Neural progenitor cell (in vitro differentiated cells): ENCODE results near the gene NALF2. TPM values are rescaled to one million over a fixed set of nuclear protein-coding genes. Genes with fewer than 3 reads are reported as not detected.

Experiments used
- DNase-seq: peaks from one replicate; pipeline ENCODE4 v3.0.0-alpha.2; 2016; ENCODE audit warnings: low spot score
- H2AFZ ChIP-seq: fragments of 200-600 bp; sonication (generic); replicated peaks from 2 replicates; pipeline ENCODE4 v1.6.1; 2016; ENCODE audit warnings: antibody characterized with exemption
- H3F3A ChIP-seq: fragments of 200-600 bp; sonication (generic); 2 replicates; pipeline ENCODE4 v1.6.1; 2016; ENCODE audit warnings: antibody characterized with exemption, low read depth
- H3K27ac ChIP-seq: fragments of 200-600 bp; sonication (generic); 2 replicates; pipeline ENCODE4 v1.5.1; 2016; ENCODE audit warnings: mild to moderate bottlenecking
- H3K27me3 ChIP-seq: fragments of 200-600 bp; sonication (generic); 2 replicates; pipeline ENCODE4 v1.6.1; 2016; ENCODE audit warnings: mild to moderate bottlenecking, moderate library complexity
- H3K36me3 ChIP-seq: fragments of 200-600 bp; sonication (generic); 2 replicates; pipeline ENCODE4 v1.5.1; 2016
- H3K4me1 ChIP-seq: fragments of 200-600 bp; sonication (generic); 2 replicates; pipeline ENCODE4 v1.6.1; 2016; ENCODE audit warnings: mixed run types
- H3K4me2 ChIP-seq: fragments of 200-600 bp; sonication (generic); 2 replicates; pipeline ENCODE4 v1.6.1; 2016
- H3K4me3 ChIP-seq: fragments of 200-600 bp; sonication (generic); 2 replicates; pipeline ENCODE4 v1.5.1; 2016
- H3K79me2 ChIP-seq: fragments of 200-600 bp; sonication (generic); 2 replicates; pipeline ENCODE4 v1.6.1; 2016; ENCODE audit warnings: low read depth
- H3K9ac ChIP-seq: fragments of 200-600 bp; sonication (generic); 2 replicates; pipeline ENCODE4 v1.6.1; 2016
- H3K9me3 ChIP-seq: fragments of 200-600 bp; sonication (generic); 2 replicates; pipeline ENCODE4 v1.5.1; 2016; ENCODE audit warnings: low read depth
- H4K20me1 ChIP-seq: fragments of 200-600 bp; sonication (generic); 2 replicates; pipeline ENCODE4 v1.6.1; 2016; ENCODE audit warnings: low read depth
- H3K27ac Mint-ChIP-seq: 3 replicates; pipeline ENCODE4 v1.8.0; 2021; ENCODE audit warnings: mixed read lengths
- H3K27me3 Mint-ChIP-seq: 2 replicates; pipeline ENCODE4 v1.8.0; 2022; ENCODE audit warnings: low read depth, mild to moderate bottlenecking, inconsistent platforms, moderate library complexity, mixed read lengths; ENCODE audit not compliant: insufficient read depth
- H3K36me3 Mint-ChIP-seq: 3 replicates; pipeline ENCODE4 v1.8.0; 2021; ENCODE audit warnings: mixed read lengths
- H3K4me1 Mint-ChIP-seq: 3 replicates; pipeline ENCODE4 v1.8.0; 2021; ENCODE audit warnings: mixed read lengths
- H3K4me3 Mint-ChIP-seq: 3 replicates; pipeline ENCODE4 v1.8.0; 2021; ENCODE audit warnings: mild to moderate bottlenecking, moderate library complexity, mixed read lengths
- H3K9me3 Mint-ChIP-seq: 3 replicates; pipeline ENCODE4 v1.8.0; 2020; ENCODE audit warnings: mixed read lengths
- EZH2 ChIP-seq: fragments of 200-600 bp; sonication (generic); IDR thresholded peaks from 2 replicates; pipeline ENCODE4 v1.6.1; 2017; ENCODE audit warnings: antibody characterized with exemption, mild to moderate bottlenecking, moderate library complexity
- EZH2phosphoT487 ChIP-seq: fragments of 200-600 bp; sonication (generic); IDR thresholded peaks from 2 replicates; pipeline ENCODE4 v1.6.1; 2017; ENCODE audit warnings: antibody characterized with exemption
- total RNA-seq: library from RNA; depleted of rRNA; stranded (reverse); fragments of >200 nt; gene quantifications from 2 replicates; pipeline ENCODE4 v1.2.3, GENCODE V29; 2015; ENCODE audit warnings: low replicate concordance
- TF ChIP-seq, protein P1 (sequence below): fragments of 200-600 bp; sonication (generic); IDR thresholded peaks from 2 replicates; pipeline ENCODE4 v1.5.1; 2017; ENCODE audit warnings: antibody characterized with exemption, mild to moderate bottlenecking

NALF2 gene
- total RNA-seq: 1.6 and 3.2 TPM in 2 replicates

DNA sequence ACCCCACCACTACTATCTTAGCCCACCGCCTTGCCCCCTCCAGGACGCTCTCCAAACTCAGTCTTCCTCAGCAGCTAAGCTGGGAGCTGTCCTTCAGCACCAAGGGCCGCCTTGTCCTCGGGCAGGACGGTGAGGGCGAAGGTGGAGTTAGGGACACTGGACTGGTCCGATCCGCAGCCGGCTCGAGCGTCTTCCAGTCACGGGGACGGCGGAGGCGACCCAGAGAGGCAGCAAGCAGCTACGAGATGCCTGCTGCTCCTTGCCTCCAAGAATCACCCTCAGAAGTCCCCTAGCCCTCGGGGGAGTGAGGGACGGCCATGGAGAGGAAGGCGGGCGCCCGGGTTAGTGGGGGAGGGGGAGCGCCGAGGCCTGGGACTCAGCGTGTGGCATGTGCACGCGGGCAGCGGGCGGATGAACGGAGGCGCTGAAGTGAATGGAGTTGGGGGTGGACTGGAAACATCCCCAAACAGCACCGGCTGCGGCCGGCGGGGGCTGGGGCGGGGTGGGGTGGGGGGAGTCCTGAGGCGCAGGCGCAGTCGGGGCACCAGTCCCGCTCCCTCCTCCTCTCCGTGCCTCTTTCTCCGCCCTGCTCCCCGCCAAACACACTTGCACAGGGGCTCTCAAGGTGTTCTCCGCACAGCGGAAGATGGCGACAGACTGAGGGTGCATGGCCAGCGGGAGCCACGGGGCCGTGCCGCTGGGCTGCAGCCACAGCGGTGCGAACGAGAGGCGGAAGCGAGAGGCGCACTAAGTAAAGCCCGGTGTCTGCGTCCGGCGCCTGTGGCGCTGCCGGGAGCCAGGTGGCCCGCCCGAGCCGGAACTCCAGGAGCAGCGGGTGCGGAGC lies at the start of gene NALF2:
Gene NALF2 (plus strand): TSS at position 545 of the 844 bp plus-strand sequence. CDS start 957 bp downstream, outside the sequence.
- peaks cover 8% of the 10 kb centered on the region for H3K9me3 Mint-ChIP-seq
- TF ChIP-seq, protein P1, sequence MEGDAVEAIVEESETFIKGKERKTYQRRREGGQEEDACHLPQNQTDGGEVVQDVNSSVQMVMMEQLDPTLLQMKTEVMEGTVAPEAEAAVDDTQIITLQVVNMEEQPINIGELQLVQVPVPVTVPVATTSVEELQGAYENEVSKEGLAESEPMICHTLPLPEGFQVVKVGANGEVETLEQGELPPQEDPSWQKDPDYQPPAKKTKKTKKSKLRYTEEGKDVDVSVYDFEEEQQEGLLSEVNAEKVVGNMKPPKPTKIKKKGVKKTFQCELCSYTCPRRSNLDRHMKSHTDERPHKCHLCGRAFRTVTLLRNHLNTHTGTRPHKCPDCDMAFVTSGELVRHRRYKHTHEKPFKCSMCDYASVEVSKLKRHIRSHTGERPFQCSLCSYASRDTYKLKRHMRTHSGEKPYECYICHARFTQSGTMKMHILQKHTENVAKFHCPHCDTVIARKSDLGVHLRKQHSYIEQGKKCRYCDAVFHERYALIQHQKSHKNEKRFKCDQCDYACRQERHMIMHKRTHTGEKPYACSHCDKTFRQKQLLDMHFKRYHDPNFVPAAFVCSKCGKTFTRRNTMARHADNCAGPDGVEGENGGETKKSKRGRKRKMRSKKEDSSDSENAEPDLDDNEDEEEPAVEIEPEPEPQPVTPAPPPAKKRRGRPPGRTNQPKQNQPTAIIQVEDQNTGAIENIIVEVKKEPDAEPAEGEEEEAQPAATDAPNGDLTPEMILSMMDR: peak; percentile 1
- TF ChIP-seq EZH2phosphoT487 (no peak), EZH2 (no peak)
- Histone ChIP-seq H3K27ac (no peak within 1 kb of the TSS), H3K4me1 (peaks cover 6% of the 10 kb centered on the region), H3K36me3 (no peaks in the 10 kb centered on the region), H3K4me2 (peak within 1 kb of the TSS; percentile 81), H3K9me3 (peaks cover 4% of the 10 kb centered on the region), H3F3A (peaks cover 13% of the 10 kb centered on the region), H3K27me3 (peaks cover 27% of the 10 kb centered on the region), H3K9ac (no peak within 1 kb of the TSS), H3K4me3 (peak within 1 kb of the TSS; percentile 70), H3K79me2 (no peaks in the 10 kb centered on the region), H2AFZ (peak within 1 kb of the TSS; percentile 89), H4K20me1 (peaks cover 15% of the 10 kb centered on the region)
- H3K4me1 Mint-ChIP-seq: peaks cover 14% of the 10 kb centered on the region
- H3K27ac Mint-ChIP-seq: no peak within 1 kb of the TSS
- peaks cover 8% of the 10 kb centered on the region for H3K27me3 Mint-ChIP-seq
- peak; percentile 90 for DNase-seq
- H3K36me3 Mint-ChIP-seq: no peaks in the 10 kb centered on the region
- peak within 1 kb of the TSS; percentile 90 for H3K4me3 Mint-ChIP-seq

DNA sequence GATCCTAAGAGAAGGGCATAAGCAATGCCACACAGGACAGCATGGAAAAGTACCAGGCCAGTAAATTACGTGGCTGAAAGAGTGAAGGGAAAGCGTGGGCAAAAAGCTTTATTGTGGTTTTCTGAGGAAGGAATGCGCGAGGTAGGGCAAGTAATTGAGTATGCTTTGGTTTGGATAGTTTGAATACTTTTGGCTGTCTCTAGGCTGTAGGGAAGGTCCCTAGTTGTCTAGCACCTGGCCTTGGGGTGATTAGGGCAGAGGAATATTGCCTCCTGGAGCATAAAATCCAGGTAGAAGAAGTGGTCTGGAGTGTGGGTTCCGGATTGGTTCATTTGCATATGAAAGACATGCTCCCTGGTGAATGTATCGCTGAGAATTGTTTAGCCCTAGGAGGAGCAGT lies 46.4 kb upstream of the NALF2 start:
- H3K4me2 ChIP-seq: no peak overlapping the region
- H3K27me3 Mint-ChIP-seq: peaks cover 3% of the 10 kb centered on the region

DNA sequence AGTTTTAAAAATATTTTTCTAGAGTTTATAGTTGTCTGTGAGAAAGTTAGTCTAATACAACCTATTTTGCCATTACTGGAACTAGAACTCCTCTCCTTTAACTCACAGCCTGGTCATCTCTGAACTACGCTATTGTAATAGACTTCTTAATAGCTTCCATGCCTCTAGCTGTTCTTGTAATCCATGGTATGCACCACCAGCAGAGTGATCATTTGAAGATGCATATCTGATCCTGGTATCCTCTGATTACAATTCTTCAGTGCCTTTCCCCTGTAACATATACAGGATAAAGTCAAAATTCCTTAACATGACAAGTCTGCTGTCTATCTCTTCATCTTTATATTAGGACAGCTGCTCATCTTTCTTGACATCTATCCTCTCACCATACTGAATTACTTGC lies 37.6 kb upstream of the NALF2 start:
- Histone ChIP-seq H2AFZ (no peak overlapping the region), H3K9me3 (no peaks in the 10 kb centered on the region), H3K9ac (no peak overlapping the region), H3K36me3 (no peaks in the 10 kb centered on the region), H3K4me3 (no peak overlapping the region), H3K79me2 (no peaks in the 10 kb centered on the region), H3K4me2 (no peak overlapping the region), H4K20me1 (no peaks in the 10 kb centered on the region), H3F3A (no peaks in the 10 kb centered on the region), H3K4me1 (no peaks in the 10 kb centered on the region), H3K27me3 (no peaks in the 10 kb centered on the region), H3K27ac (no peak overlapping the region)
- no peak overlapping the region for H3K27ac Mint-ChIP-seq
- no peak overlapping the region for H3K4me3 Mint-ChIP-seq
- no peaks in the 10 kb centered on the region for H3K4me1 Mint-ChIP-seq
- DNase-seq: no peak
- no peaks in the 10 kb centered on the region for H3K36me3 Mint-ChIP-seq
- H3K27me3 Mint-ChIP-seq: no peaks in the 10 kb centered on the region
- TF ChIP-seq, protein P1: no peak
- TF ChIP-seq EZH2phosphoT487 (no peak), EZH2 (no peak)
- peaks cover 12% of the 10 kb centered on the region for H3K9me3 Mint-ChIP-seq

More for the DNA sequence above, 46.4 kb upstream of the NALF2 start:
- Mint-ChIP-seq H3K27ac (no peak overlapping the region), H3K4me3 (no peak overlapping the region), H3K36me3 (no peaks in the 10 kb centered on the region), H3K9me3 (peaks cover 7% of the 10 kb centered on the region), H3K4me1 (no peaks in the 10 kb centered on the region)
- H4K20me1 ChIP-seq: no peaks in the 10 kb centered on the region
- no peak for TF ChIP-seq EZH2
- TF ChIP-seq, protein P1: no peak
- no peak overlapping the region for H3K4me3 ChIP-seq
- H2AFZ ChIP-seq: no peak overlapping the region
- no peak overlapping the region for H3K27ac ChIP-seq
- no peaks in the 10 kb centered on the region for H3K27me3 ChIP-seq
- H3K9ac ChIP-seq: no peak overlapping the region
- no peaks in the 10 kb centered on the region for H3F3A ChIP-seq
- H3K4me1 ChIP-seq: no peaks in the 10 kb centered on the region
- DNase-seq: no peak
- peaks cover 7% of the 10 kb centered on the region for H3K9me3 ChIP-seq
- no peaks in the 10 kb centered on the region for H3K36me3 ChIP-seq
- no peaks in the 10 kb centered on the region for H3K79me2 ChIP-seq
